Measurements from ENCODE around the gene SLC26A1.
"Not testable (repeated sequence)": the region's sequence is repeated elsewhere in the genome, so short reads cannot be mapped to it uniquely, and the experiment has no call there.

- not testable (repeated sequence) for TF ChIP-seq CTCF (IDR thresholded peaks at IDR 0.05; ENCODE audit: extremely low read depth in 1 of 2, insufficient read depth in 1 of 2, low read depth in 1 of 2, low read length in 2 of 2); POLR2A (IDR thresholded peaks at IDR 0.05; ENCODE audit: low read depth, low read length); FOS (IDR thresholded peaks at IDR 0.05; ENCODE audit: borderline replicate concordance, insufficient read depth, low read length); GATA2 (IDR thresholded peaks at IDR 0.05; ENCODE audit: insufficient read depth, insufficient read length, low read depth, low read length); MAX (IDR thresholded peaks at IDR 0.05; ENCODE audit: insufficient read depth, insufficient read length); EZH2 (IDR thresholded peaks at IDR 0.05; ENCODE audit: borderline replicate concordance, low read depth, low read length, severe bottlenecking); JUN (IDR thresholded peaks at IDR 0.05; ENCODE audit: borderline replicate concordance, insufficient read depth, insufficient read length, low read depth)
These were observed 6.1 kb upstream of the SLC26A1 start for GRCh38 chr4:999240-999863.

Data from endothelial cell of umbilical vein (primary cell).